Activated CD8-positive, alpha-beta memory T cell treated with anti-CD3 and anti-CD28 coated beads, Interleukin-2, amount 50 U/mL, for 1 hour (primary cell): ENCODE results near the gene CGREF1.
"Not testable (repeated sequence)": the region's sequence is repeated elsewhere in the genome, so short reads cannot be mapped to it uniquely, and the experiment has no call there.

ENCODE experiments used
- DNase-seq: peaks from one replicate; pipeline ENCODE4 v3.0.0-alpha.2; 2020; ENCODE audit errors: extremely low read depth

Gene CGREF1

DNA sequence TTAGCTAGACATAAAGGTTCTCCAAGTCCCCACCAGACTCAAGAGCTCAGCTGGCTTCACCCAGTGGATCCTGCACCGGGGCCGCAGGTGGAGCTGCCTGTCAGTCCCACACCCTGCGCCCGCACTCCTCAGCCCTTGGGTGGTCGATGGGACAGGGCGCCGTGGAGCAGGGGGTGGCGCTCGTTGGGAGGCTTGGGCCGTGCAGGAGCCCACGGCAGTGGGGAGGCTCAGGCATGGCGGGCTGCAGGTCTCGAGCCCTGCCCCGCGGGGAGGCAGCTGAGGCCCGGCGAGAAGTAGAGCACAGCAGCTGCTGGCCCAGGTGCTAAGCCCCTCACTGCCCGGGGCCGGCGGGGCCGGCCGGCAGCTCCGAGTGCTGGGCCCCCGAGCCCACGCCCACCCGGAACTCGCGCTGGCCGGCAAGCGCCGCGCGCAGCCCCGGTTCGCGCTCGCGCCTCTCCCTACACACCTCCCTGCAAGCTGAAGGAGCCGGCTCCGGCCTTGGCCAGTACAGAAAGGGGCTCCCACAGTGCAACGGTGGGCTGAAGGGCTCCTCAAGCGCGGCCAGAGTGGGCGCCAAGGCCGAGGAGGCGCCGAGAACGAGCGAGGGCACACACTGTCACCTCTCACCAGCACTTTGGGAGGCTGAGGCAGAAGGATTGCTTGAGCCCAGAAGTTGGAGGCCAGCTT lies 7.4 kb downstream of the CGREF1 start:
- DNase-seq = not testable (repeated sequence)

DNA sequence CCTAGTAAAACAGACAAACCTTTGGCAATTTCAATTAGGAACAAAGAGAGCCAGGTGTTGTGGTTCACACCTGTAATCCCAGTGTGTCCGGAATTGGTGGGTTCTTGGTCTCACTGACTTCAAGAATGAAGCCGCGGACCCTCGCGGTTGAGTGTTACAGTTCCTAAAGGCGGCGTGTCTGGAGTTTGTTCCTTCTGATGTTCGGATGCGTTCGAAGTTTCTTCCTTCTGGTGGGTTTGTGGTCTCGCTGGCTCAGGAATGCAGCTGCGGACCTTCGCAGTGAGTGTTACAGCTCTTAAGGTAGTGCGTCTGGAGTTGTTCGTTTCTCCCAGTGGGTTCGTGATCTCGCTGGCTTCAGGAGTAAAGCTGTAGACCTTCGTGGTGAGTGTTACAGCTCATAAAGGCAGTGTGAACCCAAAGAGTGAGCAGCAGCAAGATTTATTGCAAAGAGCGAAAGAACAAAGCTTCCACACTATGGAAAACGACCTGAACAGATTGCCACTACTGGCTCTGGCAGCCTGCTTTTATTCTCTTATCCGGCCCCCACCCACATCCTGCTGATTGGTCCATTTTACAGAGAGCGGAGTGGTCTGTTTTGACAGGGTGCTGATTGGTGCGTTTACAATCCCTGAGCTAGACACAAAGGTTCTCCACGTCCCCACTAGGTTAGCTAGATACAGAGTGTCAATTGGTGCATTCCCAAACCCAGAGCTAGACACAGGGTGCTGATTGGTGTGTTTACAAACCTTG lies 8.2 kb downstream of the CGREF1 start:
- DNase-seq = not testable (repeated sequence)

DNA sequence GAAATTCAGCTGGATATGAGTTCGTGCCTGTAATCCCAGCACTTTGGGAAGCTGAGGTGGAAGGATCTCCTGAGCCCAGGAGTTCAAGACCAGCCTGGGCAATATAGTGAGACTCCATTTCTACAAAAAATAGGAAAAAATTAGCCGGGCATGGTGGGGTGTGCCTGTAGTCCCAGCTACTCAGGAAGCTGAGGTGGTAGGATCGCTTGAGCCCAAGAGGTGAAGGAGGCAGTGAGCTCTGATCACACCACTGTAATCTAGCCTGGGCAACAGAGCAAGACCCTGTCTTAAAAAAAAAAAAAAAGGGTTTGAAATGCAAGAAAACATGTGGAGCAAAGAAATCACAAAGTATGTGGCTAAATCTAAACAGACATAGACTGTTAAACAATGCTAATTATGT lies 9.8 kb downstream of the CGREF1 start:
- no peak for DNase-seq

DNA sequence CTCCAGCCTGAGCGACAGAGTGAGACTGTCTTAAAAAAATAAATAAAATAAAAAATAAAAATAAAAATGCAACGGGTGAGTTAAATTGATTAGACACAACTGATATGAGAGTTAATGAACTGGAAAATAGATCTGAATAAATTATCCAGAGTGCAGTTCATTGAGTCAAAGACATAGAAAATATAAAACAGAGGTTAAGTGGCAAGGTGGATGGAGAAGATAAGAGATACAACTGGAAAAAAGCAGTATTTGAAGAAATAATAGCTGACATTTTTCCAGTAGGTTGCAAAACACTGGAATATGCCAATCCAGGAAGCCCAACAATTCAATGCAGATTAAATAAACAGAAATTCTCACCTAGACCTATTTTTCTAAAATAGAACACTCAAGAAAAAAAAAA lies 10.7 kb downstream of the CGREF1 start:
- DNase-seq = no peak

DNA sequence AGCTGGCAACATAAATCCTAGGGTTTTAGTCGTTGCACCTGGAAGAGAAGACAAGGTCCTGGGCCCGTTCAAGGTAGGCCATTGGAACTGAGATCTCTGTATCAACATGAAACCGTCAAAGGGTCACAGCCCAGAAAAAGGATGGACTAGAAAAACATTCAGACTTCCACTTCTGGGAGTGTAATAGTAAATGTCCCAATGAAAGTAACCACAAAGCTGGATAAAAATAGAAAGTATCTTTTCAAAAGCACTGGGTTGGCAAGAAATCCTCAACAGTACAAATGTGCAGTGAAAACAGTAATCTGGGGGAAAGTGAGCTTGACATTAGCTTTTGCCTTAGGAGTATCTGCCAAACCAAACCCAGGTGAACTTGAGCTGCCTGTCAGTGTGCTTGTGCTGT lies 12.9 kb downstream of the CGREF1 start:
- no peak for DNase-seq

DNA sequence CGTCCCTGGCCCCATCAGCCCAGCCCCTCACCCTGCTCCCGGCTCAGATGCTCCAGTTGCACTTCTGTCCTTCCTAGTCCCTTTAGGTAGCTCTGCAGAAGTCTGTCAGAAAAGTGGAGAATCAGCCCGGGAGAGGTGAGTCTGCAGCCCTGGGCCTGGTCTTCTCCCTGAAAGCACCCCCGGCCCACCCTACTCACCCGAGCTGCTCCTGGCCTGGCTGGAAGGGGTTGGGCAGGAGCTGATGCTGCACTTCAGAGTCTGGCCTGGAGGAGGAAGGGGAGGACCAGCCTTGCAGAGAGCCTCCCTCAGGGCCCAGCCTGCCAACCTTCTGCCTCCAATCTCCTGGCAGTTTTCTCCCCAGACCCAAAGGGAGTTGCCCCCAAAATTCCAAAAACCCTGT lies 16.6 kb downstream of the CGREF1 start:
- no peak for DNase-seq

DNA sequence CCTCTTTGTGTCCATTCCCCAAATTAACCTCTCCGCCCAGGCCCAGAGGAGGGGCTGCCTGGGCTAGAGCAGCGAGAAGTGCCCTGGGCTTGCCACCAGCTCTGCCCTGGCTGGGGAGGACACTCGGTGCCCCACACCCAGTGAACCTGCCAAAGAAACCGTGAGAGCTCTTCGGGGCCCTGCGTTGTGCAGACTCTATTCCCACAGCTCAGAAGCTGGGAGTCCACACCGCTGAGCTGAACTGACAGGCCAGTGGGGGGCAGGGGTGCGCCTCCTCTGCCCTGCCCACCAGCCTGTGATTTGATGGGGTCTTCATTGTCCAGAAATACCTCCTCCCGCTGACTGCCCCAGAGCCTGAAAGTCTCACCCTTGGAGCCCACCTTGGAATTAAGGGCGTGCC lies 18.9 kb downstream of the CGREF1 start:
- no peak for DNase-seq

DNA sequence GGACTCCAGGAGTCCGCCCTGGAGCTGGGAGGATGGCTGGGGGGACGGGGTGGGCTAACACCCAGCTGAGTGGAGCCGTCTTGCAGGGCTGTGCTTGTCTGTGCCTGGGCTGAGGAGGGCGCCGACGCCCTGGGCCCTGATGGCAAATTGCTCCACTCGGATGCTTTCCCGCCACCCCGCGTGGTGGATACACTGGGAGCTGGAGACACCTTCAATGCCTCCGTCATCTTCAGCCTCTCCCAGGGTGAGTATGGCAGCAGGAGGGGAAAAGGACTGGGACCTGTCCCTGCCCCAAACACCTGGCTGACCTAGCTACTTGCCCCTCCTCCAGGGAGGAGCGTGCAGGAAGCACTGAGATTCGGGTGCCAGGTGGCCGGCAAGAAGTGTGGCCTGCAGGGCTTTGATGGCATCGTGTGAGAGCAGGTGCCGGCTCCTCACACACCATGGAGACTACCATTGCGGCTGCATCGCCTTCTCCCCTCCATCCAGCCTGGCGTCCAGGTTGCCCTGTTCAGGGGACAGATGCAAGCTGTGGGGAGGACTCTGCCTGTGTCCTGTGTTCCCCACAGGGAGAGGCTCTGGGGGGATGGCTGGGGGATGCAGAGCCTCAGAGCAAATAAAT lies 19.5 kb downstream of the CGREF1 start:
- DNase-seq = no peak

DNA sequence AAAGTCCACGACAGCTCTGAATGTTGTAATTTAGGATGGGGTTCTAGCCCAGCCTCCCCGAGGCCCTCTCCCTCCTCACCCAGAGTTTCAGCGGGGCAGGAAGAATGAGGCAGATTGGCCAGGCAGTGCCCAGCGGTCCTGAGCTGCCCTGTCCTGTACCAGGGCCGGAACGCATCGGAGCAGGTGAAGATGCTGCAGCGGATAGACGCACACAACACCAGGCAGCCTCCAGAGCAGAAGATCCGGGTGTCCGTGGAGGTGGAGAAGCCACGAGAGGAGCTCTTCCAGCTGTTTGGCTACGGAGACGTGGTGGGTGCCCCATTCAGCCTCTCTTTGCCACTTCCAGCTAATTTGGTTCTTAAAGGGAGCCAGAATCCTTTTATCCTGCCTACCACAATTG lies 21.6 kb downstream of the CGREF1 start:
- DNase-seq = no peak

DNA sequence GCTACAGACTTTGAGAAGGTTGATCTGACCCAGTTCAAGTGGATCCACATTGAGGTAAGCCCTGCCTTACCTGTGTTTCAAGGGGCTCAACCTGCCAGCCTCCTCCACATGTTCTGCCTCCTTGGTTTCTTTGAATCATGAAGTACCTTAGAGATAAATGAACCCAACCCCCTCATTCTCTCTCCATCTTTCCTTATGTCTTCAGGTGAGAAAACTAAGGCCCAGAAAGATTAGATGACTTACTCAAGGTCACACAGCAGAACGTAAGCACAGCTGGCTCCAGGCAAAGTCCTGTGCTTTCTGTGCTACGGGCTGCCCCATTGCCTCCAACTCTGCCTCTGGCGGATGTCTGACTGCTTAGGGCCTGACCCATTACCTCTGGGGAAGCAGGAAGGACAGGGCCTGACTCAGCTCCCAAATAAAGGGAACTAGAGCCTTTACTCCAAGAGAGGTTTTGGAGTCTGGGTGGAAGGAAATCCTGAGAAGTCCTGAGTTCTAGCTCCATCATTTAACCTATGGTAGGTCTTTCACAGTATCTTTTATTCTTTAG lies 22.1 kb downstream of the CGREF1 start:
- no peak for DNase-seq

DNA sequence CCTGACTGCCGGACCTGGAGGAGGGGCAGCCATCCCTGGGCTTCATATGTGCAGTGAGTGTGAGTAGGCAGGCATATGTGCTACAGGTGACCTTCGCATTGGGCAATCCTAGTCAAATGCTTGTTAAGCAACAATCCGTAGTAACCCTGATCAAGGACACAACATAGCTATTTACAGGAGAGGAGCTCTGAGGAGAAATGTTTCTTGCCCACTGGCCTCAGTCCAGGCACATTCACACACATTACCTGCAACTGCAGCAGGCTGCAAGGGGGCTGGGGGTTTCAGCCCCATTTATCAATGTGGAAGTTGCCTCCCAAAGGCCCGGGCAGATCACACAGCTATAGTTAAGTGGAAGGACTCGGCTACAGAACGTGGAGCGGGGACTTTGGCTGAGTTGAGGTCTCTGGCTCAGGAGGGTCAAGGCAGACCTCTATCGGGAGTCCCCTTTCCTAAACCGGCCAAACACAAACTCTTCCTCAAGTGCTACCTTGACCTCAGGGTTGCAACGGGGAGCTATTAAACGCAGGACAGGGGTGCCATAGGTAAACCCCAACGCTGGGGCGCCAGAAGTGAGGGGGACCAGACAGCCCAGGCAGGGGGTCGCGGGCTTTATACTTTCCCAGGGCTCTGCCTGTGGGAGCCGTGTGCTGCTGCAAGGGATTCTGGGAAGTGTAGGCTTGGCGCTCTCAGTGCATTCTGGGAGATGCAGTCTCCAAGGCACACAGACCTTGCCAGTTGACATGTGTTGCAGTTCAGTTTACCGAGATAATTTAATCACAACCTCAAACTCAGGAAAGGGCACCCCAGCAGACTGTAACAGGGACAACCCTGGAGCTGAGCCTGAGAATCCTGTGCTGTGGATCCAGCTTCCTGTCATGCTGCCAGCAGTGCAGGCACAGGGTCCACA lies 22.9 kb downstream of the CGREF1 start:
- DNase-seq = no peak

DNA sequence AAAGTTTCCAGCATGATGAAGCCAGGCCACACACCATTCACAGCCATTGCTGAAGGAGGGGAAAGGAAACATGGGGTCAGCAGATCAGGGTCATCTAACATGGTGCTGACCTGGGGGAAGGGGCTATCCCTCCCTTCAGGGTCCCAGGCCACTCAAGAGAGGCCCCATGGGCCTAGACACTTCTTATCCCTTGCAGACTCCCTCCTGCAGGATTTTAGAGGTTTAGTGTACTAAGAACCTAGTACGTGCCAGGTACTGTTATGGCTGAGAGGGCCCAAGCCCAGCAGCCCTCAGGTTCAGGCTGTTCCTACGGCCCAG lies 23.5 kb downstream of the CGREF1 start:
- DNase-seq = no peak

DNA sequence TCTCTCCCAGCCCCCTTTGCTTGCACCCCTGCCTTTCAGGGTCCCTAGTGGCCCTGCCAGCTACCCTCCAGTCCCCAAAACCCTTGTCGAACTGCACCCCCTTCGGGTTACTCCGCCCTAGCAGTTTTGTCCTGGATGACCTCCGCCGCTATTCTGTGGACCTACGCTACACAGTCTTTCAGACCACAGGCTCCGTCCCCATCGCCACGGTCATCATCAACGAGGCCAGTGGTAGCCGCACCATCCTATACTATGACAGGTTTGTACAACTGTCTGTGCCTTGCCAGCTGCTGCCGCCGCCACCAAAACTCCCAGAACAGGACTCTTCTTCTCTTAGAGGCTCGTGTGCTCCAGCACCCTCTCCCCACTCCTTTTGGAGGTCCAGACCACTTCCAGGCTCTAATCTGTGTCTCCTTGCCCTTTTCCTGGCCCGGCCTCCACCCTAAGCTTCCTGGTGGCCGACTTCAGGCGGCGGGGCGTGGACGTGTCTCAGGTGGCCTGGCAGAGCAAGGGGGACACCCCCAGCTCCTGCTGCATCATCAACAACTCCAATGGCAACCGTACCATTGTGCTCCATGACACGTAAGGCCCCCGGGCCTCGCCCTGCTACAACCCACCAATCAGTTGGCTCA lies 24.5 kb downstream of the CGREF1 start:
- DNase-seq = no peak

DNA sequence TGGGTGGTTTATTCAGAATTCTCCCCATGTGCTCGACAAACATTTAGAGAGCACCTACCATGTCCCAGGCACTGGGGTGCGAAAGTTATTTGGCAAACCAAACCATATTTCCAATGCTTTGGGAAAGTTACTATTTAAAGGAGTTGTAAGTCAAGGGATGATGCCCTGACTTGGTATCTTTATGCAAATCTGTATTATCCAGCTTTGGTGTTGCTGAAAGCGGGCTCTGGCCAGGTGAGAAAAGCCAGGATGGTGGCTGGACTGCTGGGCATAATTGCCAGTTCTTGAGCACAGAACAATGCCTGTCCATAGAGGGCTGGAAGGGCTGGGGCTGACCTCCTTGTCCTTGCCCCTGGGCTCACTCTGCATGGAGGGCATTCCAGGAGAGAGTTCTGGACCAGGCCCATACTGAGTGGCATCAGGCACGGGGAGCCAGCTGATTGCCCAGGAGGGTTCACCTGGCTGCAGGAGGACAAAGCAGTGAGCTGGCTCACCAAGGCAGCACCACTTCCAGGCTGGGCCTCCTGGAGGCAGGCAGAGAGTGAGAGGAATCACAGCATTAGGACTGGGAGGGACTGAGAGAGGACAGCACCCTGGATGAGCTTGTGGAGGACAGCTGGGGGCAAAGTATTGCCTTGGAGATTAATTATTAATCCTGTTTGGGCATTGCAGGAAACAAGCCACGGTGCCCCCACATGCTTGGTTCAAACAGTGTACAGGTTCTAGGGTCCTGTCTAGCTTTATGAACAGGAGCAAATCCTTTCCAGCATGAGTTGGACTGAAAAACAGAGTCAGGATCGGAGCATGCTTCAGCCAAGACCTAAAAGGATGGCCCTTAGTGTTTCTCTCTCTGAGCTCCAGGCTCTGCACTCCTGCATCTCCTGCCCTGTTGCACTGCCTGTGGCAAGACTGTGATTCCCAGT lies 25.2 kb downstream of the CGREF1 start:
- no peak for DNase-seq

DNA sequence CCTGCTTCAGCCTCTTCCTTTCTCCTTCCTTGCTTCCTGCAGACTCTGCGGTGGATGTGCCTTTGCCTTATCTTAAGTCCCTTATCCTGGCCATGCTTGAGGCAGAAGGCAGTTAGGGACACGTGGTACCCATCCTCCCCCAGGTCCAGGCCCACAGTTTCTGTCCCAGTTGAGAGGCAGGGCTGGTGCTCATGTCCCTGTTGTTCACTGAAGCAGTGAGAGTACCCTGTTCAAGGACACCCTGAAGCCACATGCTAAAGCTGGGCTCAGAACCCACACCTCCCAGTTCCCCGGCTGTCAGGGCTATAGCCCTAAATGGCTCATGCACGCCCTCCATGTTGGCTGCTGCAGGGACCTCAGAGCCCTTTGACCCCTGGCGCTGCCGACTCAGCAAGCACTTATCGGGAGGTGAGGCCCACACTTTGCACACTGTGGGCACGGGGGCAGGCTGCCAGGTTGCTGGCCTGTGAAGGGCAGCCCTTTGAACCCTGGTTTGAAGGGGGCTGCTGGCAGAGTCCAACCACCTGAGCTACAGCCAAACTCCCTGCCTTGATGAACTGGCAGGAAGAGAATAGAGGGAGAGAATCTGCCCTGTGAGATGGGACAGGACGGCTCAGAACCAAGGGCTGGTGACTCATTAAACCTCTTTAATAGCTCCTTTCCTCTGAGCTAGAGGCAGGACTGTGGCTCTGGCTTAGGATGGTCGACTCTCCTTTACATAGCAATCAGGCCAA lies 26.1 kb downstream of the CGREF1 start:
- no peak for DNase-seq

DNA sequence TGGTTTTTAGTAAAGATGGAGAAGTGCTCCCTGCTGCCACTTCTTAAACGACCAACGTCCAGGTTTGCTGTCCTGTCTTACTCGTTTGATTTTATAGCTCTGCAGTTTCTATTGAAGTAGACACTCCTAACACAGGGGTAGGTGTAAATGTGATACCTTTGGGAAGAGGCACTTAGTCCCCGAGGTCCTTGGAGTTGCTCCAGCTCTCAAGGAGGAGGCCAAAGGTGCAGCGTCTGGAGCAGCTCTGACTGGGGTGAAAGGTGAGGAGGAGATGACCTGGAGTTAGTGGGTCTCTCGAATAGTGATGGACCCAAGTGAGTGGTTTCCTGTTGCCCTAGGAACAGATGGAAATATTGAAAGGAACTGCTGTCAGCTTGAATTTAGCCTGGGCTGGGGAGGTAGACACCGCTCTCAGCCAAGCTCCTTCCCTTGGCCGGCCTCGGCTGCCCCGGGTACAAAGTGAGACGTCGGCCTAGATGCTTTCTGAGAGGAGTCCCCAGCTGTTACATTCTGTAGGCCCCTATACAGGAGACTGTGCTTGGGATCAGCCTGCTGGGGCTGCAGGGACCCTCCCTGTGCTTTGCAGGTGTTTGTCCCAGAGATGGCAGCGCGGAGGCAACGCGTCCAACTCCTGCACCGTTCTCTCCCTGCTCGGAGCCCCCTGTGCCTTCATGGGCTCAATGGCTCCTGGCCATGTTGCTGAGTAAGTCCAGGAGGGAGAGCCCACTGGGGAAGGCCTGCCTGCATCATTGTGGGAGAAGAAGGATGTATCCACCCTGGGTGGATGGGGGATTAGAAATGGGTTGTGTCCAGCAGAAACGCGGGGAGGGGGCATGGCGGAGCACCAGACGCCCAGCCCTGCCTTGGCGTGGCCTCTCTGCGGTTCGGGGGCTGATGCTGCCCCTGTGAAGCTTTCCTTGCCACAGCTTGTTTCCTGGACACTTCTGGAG lies 26.9 kb downstream of the CGREF1 start:
- no peak for DNase-seq

DNA sequence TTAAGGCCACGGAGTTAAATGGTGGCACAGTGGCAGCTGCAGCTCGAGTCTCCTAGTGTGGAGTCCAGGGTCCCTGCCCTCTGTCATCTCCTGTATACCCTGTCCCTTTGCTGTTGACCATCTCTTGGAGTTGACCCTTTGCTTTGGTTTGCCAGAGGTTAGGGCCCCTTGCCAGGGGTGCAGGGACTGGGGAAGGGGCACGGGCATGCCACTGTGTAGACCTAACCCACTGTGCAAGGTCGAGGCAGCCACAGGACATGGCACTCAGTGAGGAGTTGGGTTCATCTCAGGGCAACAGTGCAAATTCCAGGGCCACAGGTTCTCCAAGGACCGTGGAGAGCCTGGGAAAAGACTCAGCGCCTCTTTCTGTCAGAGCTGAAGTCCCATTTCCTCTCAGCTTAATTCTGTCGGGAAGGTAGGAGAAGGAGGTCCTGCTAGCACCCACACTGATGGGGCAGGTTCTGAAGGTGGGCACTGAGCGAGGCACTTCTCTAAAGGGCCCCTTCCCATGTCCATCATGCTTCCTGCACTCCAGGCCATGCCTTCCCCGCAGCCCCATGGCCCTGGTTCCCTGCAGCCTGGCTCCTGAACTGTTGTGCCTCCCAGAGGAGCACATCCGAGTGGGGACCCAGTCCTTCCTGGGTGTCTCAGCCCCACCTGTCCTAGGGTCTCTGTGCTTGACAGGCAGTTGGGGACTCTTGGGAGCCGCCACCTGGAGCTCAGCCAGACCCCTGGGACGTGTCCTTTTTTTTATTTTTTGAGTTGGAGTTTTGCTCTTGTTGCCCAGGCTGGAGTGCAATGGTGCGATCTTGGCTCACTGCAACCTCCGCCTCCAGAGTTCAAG lies 29.6 kb downstream of the CGREF1 start:
- no peak for DNase-seq

DNA sequence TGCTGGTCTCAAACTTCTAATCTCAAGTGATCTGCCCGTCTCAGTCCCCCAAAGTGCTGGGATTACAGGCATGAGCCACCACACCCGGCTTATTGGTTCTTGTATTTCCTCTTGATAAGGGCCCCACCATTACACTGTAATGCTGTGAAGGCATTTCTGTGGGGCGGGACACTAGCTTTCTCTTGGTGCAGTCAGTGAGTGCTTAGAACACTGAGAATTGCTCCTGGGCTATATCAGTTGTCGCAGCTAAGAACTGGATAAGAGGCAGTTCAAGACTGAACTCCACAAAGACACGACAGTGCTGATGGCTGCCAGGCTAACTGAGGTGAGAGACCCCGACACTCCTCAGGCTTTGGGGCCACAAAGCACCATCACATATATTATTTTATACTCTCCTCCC lies 30.3 kb downstream of the CGREF1 start:
- no peak for DNase-seq
